Ovary (tissue), 3 donors: ENCODE measurements around the gene FBXO30.

ENCODE experiments used
- POLR2A ChIP-seq: fragments of 450-650 bp; IDR thresholded peaks from one replicate; pipeline ENCODE4 v1.6.1; 2017; ENCODE audit warnings: antibody characterized with exemption, mild to moderate bottlenecking, moderate library complexity
- TF ChIP-seq, protein P1 (sequence below), 3 donors: fragments of 450-650 bp in 2 of 3; fragments of 200-600 bp in 1 of 3; IDR thresholded peaks; one replicate each; pipeline versions ENCODE4 v1.5.1 to v1.8.0; 2016 to 2022; ENCODE audit warnings: antibody characterized with exemption in 3 of 3, mild to moderate bottlenecking in 1 of 3
- donor health status: DM: no; HTN: no; CAD: no.

DNA sequence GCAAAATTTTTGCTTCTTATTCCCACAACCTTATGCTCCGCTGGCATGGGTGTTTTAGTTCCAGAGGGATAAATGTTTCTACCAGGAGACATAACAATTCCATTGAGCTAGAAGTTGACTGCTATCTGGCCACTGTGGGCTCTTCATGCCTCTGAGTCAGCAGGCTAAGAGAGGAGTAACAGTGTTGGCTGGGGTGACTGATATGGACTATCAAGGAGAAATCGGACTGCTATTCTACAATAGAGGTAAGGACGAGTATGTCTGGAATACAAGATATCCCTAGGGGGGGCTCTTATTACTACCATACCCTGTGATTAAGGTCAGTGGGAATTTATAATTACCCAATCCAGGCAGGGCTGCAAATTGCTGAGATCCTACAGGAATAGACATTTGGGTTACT, 26.9 kb downstream of the FBXO30 start:
- TF ChIP-seq, protein P1, sequence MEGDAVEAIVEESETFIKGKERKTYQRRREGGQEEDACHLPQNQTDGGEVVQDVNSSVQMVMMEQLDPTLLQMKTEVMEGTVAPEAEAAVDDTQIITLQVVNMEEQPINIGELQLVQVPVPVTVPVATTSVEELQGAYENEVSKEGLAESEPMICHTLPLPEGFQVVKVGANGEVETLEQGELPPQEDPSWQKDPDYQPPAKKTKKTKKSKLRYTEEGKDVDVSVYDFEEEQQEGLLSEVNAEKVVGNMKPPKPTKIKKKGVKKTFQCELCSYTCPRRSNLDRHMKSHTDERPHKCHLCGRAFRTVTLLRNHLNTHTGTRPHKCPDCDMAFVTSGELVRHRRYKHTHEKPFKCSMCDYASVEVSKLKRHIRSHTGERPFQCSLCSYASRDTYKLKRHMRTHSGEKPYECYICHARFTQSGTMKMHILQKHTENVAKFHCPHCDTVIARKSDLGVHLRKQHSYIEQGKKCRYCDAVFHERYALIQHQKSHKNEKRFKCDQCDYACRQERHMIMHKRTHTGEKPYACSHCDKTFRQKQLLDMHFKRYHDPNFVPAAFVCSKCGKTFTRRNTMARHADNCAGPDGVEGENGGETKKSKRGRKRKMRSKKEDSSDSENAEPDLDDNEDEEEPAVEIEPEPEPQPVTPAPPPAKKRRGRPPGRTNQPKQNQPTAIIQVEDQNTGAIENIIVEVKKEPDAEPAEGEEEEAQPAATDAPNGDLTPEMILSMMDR (IDR thresholded peaks at IDR 0.05): no peak
- TF ChIP-seq POLR2A: no peak
